Smooth muscle cell (in vitro differentiated cells): ENCODE measurements around the gene LIN9. TPM values are rescaled to one million over a fixed set of nuclear protein-coding genes. Genes with fewer than 3 reads are reported as not detected.
"Not testable (repeated sequence)": the region's sequence is repeated elsewhere in the genome, so short reads cannot be mapped to it uniquely, and the experiment has no call there.

ENCODE experiments used
- DNase-seq: peaks from one replicate; lab custom pipeline; 2025; ENCODE audit not compliant: unreplicated experiment; lab: John Stamatoyannopoulos, UW
- H2AFZ ChIP-seq: fragments of 200-600 bp; sonication (generic); 2 replicates; pipeline ENCODE4 v1.6.0; 2016; ENCODE audit warnings: antibody characterized with exemption, low read depth, mild to moderate bottlenecking
- H3F3A ChIP-seq: fragments of 200-600 bp; sonication (generic); 2 replicates; pipeline ENCODE4 v1.6.0; 2017; ENCODE audit warnings: antibody characterized with exemption, low read depth
- H3K27ac ChIP-seq: fragments of 200-600 bp; sonication (generic); 2 replicates; pipeline ENCODE4 v1.5.1; 2016; ENCODE audit warnings: low read depth, mild to moderate bottlenecking
- H3K27me3 ChIP-seq: fragments of 200-600 bp; sonication (generic); 2 replicates; pipeline ENCODE4 v1.6.1; 2016; ENCODE audit warnings: low read depth, mild to moderate bottlenecking
- H3K36me3 ChIP-seq: fragments of 200-600 bp; sonication (generic); 2 replicates; pipeline ENCODE4 v1.5.1; 2016; ENCODE audit warnings: low read depth
- H3K4me1 ChIP-seq: fragments of 200-600 bp; sonication (generic); 2 replicates; pipeline ENCODE4 v1.5.1; 2016; ENCODE audit warnings: low read depth
- H3K4me2 ChIP-seq: fragments of 200-600 bp; sonication (generic); 2 replicates; pipeline ENCODE4 v1.6.0; 2016; ENCODE audit warnings: mild to moderate bottlenecking
- H3K4me3 ChIP-seq: fragments of 200-600 bp; sonication (generic); 2 replicates; pipeline ENCODE4 v1.5.1; 2016; ENCODE audit warnings: mild to moderate bottlenecking
- H3K79me2 ChIP-seq: fragments of 200-600 bp; sonication (generic); 2 replicates; pipeline ENCODE4 v1.6.0; 2016; ENCODE audit warnings: low read depth, mild to moderate bottlenecking
- H3K9ac ChIP-seq: fragments of 200-600 bp; sonication (generic); 2 replicates; pipeline ENCODE4 v1.6.0; 2016; ENCODE audit warnings: low read depth
- H3K9me3 ChIP-seq: fragments of 200-600 bp; sonication (generic); replicated peaks from 2 replicates; pipeline ENCODE4 v1.5.1; 2016; ENCODE audit warnings: low read depth
- H4K20me1 ChIP-seq: fragments of 200-600 bp; sonication (generic); 2 replicates; pipeline ENCODE4 v1.6.0; 2016; ENCODE audit warnings: low read depth
- CTCF ChIP-seq: fragments of 200-600 bp; sonication (generic); IDR thresholded peaks from 2 replicates; pipeline ENCODE4 v1.5.1; 2017; ENCODE audit warnings: borderline replicate concordance, mild to moderate bottlenecking, antibody characterized with exemption; ENCODE audit not compliant: insufficient read depth, poor library complexity, severe bottlenecking
- WGBS: methylation state at CpG from one replicate; pipeline ENCODE4 v1.1.7; 2016; ENCODE audit warnings: low lambda C conversion rate; 5-methylcytosine and 5-hydroxymethylcytosine counted together
- polyA plus RNA-seq: library from polyadenylated mRNA; unstranded; fragments of >200 nt; fragmentation: Nextera tagmentation; extraction: Ambion mirVana; gene quantifications from 2 replicates; pipeline ENCODE4 v1.2.1, GENCODE V29; 2016
- total RNA-seq: library from RNA; depleted of rRNA; stranded (reverse); fragments of >200 nt; gene quantifications from 2 replicates; pipeline ENCODE4 v1.2.3, GENCODE V29; 2014

The LIN9 gene
- total and polyA plus RNA-seq, 2 experiments from 2014 or later: 3.7 to 7.8 TPM

GRCh38 chr1:226207048-226207447, 101.9 kb downstream of the LIN9 start:
- H3K4me3 ChIP-seq: no peak overlapping the region
- H3K9me3 ChIP-seq: no peaks in the 10 kb centered on the region
- H3K4me2 ChIP-seq: no peak overlapping the region
- H3K9ac ChIP-seq: no peak overlapping the region
- 97% methylated on average over 5 of the region's 5 CpGs for WGBS
- TF ChIP-seq CTCF: no peak
- no peak overlapping the region for H3K27ac ChIP-seq
- no peaks in the 10 kb centered on the region for H3F3A ChIP-seq
- H3K27me3 ChIP-seq: no peaks in the 10 kb centered on the region
- H3K36me3 ChIP-seq: no peaks in the 10 kb centered on the region
- H2AFZ ChIP-seq: no peak overlapping the region
- no peaks in the 10 kb centered on the region for H4K20me1 ChIP-seq
- DNase-seq: no peak
- H3K79me2 ChIP-seq: no peaks in the 10 kb centered on the region
- no peaks in the 10 kb centered on the region for H3K4me1 ChIP-seq

- Histone ChIP-seq H3K27me3 (no peaks in the 10 kb centered on the region), H4K20me1 (no peaks in the 10 kb centered on the region), H3K36me3 (no peaks in the 10 kb centered on the region), H3K4me1 (no peaks in the 10 kb centered on the region), H3K9ac (no peak overlapping the region), H3F3A (no peaks in the 10 kb centered on the region), H2AFZ (no peak overlapping the region), H3K4me2 (no peak overlapping the region), H3K4me3 (no peak overlapping the region), H3K79me2 (no peaks in the 10 kb centered on the region), H3K27ac (no peak overlapping the region), H3K9me3 (no peaks in the 10 kb centered on the region)
- DNase-seq: no peak
- TF ChIP-seq CTCF: no peak
Measured at GRCh38 chr1:226204198-226204597, 104.8 kb downstream of the LIN9 start.

GRCh38 chr1:226203655-226204054, 105.3 kb downstream of the LIN9 start:
- H3K4me3 ChIP-seq: no peak overlapping the region
- H3K9ac ChIP-seq: no peak overlapping the region
- DNase-seq: no peak
- no peaks in the 10 kb centered on the region for H3F3A ChIP-seq
- 82% methylated on average over 4 of the region's 4 CpGs for WGBS
- H3K4me1 ChIP-seq: no peaks in the 10 kb centered on the region
- H4K20me1 ChIP-seq: no peaks in the 10 kb centered on the region
- no peaks in the 10 kb centered on the region for H3K9me3 ChIP-seq
- H3K27me3 ChIP-seq: no peaks in the 10 kb centered on the region
- no peak overlapping the region for H3K4me2 ChIP-seq
- H3K36me3 ChIP-seq: no peaks in the 10 kb centered on the region
- TF ChIP-seq CTCF: no peak
- H2AFZ ChIP-seq: no peak overlapping the region
- no peak overlapping the region for H3K27ac ChIP-seq
- H3K79me2 ChIP-seq: no peaks in the 10 kb centered on the region

GRCh38 chr1:226203240-226203639, 105.7 kb downstream of the LIN9 start:
- Histone ChIP-seq H2AFZ (no peak overlapping the region), H3K79me2 (no peaks in the 10 kb centered on the region), H3K27ac (no peak overlapping the region), H3K27me3 (no peaks in the 10 kb centered on the region), H3K9me3 (no peaks in the 10 kb centered on the region), H3K4me3 (no peak overlapping the region), H3K9ac (no peak overlapping the region), H3K36me3 (no peaks in the 10 kb centered on the region), H3K4me1 (no peaks in the 10 kb centered on the region), H4K20me1 (no peaks in the 10 kb centered on the region), H3K4me2 (no peak overlapping the region), H3F3A (no peaks in the 10 kb centered on the region)
- no peak for DNase-seq
- WGBS: 83% methylated on average over 1 of the region's 1 CpG
- TF ChIP-seq CTCF: no peak

GRCh38 chr1:226202666-226203065, 106.3 kb downstream of the LIN9 start:
- not testable (repeated sequence) for H3K4me1 ChIP-seq, H3K27ac ChIP-seq, H3K79me2 ChIP-seq, H2AFZ ChIP-seq, DNase-seq, H3K9ac ChIP-seq, H4K20me1 ChIP-seq, H3K9me3 ChIP-seq, H3K27me3 ChIP-seq, H3F3A ChIP-seq, H3K4me2 ChIP-seq, H3K36me3 ChIP-seq, H3K4me3 ChIP-seq
- 86% methylated on average over 6 of the region's 6 CpGs for WGBS
